Endothelial cell of umbilical vein (primary cell): Measurements from ENCODE around the gene IL6R.

Source experiments
- EZH2 ChIP-seq: IDR thresholded peaks from 2 replicates; pipeline ENCODE4 v1.6.1; 2012; ENCODE audit warnings: borderline replicate concordance, low read depth, mild to moderate bottlenecking, moderate library complexity, low read length, inconsistent platforms; ENCODE audit not compliant: severe bottlenecking
- GATA2 ChIP-seq: IDR thresholded peaks from 2 replicates; pipeline ENCODE4 v1.7.0; 2011; ENCODE audit warnings: low read depth, mild to moderate bottlenecking, moderate library complexity, mixed read lengths, low read length; ENCODE audit not compliant: insufficient read length, insufficient read depth
- JUN ChIP-seq: IDR thresholded peaks from 2 replicates; pipeline ENCODE4 v1.6.1; 2011; ENCODE audit warnings: borderline replicate concordance, low read depth; ENCODE audit not compliant: insufficient read length, insufficient read depth
- MYC ChIP-seq: IDR thresholded peaks from one replicate; pipeline ENCODE4 v1.6.1; 2011; ENCODE audit warnings: mild to moderate bottlenecking, low read depth, low read length
- POLR2A ChIP-seq: IDR thresholded peaks from 2 replicates; pipeline ENCODE4 v1.6.1; 2012; ENCODE audit warnings: low read depth, mild to moderate bottlenecking, control low read depth, low read length
- POLR2AphosphoS5 ChIP-seq: IDR thresholded peaks from 2 replicates; pipeline ENCODE4 v1.6.1; 2012; ENCODE audit warnings: low read depth, mild to moderate bottlenecking, control low read depth, low read length, moderate library complexity; ENCODE audit not compliant: insufficient read depth
- TF ChIP-seq, protein P1 (sequence below), 2 donors: IDR thresholded peaks; 1 replicate in 1 of 2; 2 replicates in 1 of 2; pipeline ENCODE4 v1.5.1; 2011; ENCODE audit warnings: low read length in 2 of 2, mild to moderate bottlenecking in 2 of 2, moderate library complexity in 2 of 2, control low read depth in 1 of 2, inconsistent platforms in 1 of 2, low read depth in 1 of 2; ENCODE audit not compliant: insufficient read depth in 1 of 2; ENCODE audit errors: extremely low read depth in 1 of 2
- TF ChIP-seq, protein P2 (sequence below): IDR thresholded peaks from 2 replicates; pipeline ENCODE4 v1.6.1; 2011; ENCODE audit not compliant: insufficient read depth, insufficient read length

DNA sequence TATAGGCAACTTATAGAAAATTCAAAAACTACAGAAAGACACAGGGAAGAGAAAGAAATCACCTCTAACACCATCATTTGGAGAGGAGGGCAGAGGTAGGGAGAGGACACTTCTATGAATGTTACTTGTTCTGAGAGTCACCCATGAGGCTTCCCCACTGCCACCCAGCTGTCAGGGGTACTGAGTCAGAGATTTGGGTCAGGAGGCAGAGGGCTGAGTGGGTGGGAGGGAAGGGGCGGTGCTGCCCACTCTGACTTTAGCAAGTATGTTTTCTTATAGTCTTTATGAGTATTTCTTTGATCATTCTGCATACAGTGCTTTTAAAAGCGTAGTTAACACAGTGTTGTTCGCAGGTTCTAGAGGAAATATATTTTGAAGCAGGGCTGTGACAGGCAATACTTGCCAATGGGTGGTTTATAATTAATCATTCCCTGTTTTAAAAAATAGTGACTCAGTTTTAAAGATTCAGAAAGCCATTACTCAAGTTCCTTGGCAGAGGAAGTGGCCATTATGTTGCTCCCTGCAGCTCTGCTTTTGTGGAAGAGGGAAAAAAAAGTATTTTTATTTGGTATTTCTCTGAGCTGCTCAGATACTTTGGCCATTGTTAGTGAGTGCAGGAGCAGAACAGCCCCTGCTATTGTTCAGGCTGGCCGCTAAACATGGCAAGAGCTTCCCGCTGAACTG lies 18.3 kb downstream of the IL6R start:
- TF ChIP-seq, protein P1, sequence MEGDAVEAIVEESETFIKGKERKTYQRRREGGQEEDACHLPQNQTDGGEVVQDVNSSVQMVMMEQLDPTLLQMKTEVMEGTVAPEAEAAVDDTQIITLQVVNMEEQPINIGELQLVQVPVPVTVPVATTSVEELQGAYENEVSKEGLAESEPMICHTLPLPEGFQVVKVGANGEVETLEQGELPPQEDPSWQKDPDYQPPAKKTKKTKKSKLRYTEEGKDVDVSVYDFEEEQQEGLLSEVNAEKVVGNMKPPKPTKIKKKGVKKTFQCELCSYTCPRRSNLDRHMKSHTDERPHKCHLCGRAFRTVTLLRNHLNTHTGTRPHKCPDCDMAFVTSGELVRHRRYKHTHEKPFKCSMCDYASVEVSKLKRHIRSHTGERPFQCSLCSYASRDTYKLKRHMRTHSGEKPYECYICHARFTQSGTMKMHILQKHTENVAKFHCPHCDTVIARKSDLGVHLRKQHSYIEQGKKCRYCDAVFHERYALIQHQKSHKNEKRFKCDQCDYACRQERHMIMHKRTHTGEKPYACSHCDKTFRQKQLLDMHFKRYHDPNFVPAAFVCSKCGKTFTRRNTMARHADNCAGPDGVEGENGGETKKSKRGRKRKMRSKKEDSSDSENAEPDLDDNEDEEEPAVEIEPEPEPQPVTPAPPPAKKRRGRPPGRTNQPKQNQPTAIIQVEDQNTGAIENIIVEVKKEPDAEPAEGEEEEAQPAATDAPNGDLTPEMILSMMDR (IDR thresholded peaks at IDR 0.05; ENCODE audit: extremely low read depth in 1 of 2, insufficient read depth in 1 of 2, low read depth in 1 of 2, low read length in 2 of 2): no peak
- TF ChIP-seq JUN (peak; percentile 37), EZH2 (no peak), POLR2AphosphoS5 (no peak), POLR2A (no peak), MYC (no peak), GATA2 (no peak)
- TF ChIP-seq, protein P2, sequence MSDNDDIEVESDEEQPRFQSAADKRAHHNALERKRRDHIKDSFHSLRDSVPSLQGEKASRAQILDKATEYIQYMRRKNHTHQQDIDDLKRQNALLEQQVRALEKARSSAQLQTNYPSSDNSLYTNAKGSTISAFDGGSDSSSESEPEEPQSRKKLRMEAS: no peak
